Activated CD4-positive, CD25-positive, alpha-beta regulatory T cell treated with anti-CD3 and anti-CD28 coated beads, Interleukin-2, amount 50 U/mL, for 24 hours (primary cell): ENCODE data around the gene GLT6D1.

Experiments used
- ATAC-seq, 2 donors: fragments of 150-1000 bp; cut with Tn5 transposase; one replicate each; pipeline ENCODE4 v1.10.0; 2021; ENCODE audit warnings: mild to moderate bottlenecking in 1 of 2, moderate library complexity in 1 of 2

GLT6D1 gene

GRCh38 chr9:135607401-135608293 lies 31.7 kb downstream of the GLT6D1 start:
- no peak for ATAC-seq

GRCh38 chr9:135606885-135607259 lies 32.5 kb downstream of the GLT6D1 start:
- ATAC-seq: no peak

GRCh38 chr9:135605238-135605781 lies 34.0 kb downstream of the GLT6D1 start:
- no peak for ATAC-seq

GRCh38 chr9:135604437-135605237 lies 34.7 kb downstream of the GLT6D1 start:
- no peak for ATAC-seq

- ATAC-seq: no peak
Measured at GRCh38 chr9:135602789-135603481, 36.4 kb downstream of the GLT6D1 start.

- no peak for ATAC-seq
Measured at GRCh38 chr9:135601988-135602387, 37.4 kb downstream of the GLT6D1 start.

GRCh38 chr9:135600296-135600817 lies 39.0 kb downstream of the GLT6D1 start:
- ATAC-seq: no peak

GRCh38 chr9:135596211-135596610 lies 43.1 kb downstream of the GLT6D1 start:
- no peak for ATAC-seq

- ATAC-seq: no peak
Measured at GRCh38 chr9:135592625-135593024, 46.7 kb downstream of the GLT6D1 start.

- ATAC-seq: no peak
Measured at GRCh38 chr9:135592331-135592590, 47.1 kb downstream of the GLT6D1 start.

GRCh38 chr9:135591506-135592330 lies 47.6 kb downstream of the GLT6D1 start:
- no peak for ATAC-seq

- ATAC-seq: no peak
Measured at GRCh38 chr9:135590486-135591079, 48.8 kb downstream of the GLT6D1 start.

- ATAC-seq: no peak
Measured at GRCh38 chr9:135589596-135590485, 49.5 kb downstream of the GLT6D1 start.

GRCh38 chr9:135588886-135589595 lies 50.3 kb downstream of the GLT6D1 start:
- no peak for ATAC-seq

GRCh38 chr9:135588371-135588770 lies 51.0 kb downstream of the GLT6D1 start:
- ATAC-seq: no peak

- ATAC-seq: no peak
Measured at GRCh38 chr9:135587658-135588057, 51.7 kb downstream of the GLT6D1 start.

GRCh38 chr9:135586601-135587109 lies 52.7 kb downstream of the GLT6D1 start:
- no peak for ATAC-seq

GRCh38 chr9:135584934-135585333 lies 54.4 kb downstream of the GLT6D1 start:
- no peak for ATAC-seq

- ATAC-seq: no peak
Measured at GRCh38 chr9:135584371-135584770, 55.0 kb downstream of the GLT6D1 start.

- no peak for ATAC-seq
Measured at GRCh38 chr9:135583688-135584011, 55.7 kb downstream of the GLT6D1 start.
